Measurements from ENCODE around the gene DTD1. TPM values are rescaled to one million over a fixed set of nuclear protein-coding genes. Genes with fewer than 3 reads are reported as not detected.

Gene DTD1
- total RNA-seq, 2 experiments from 2014 or later, result 31.9 to 33.5 TPM

- Mint-ChIP-seq H3K4me3 (peak overlapping the region; percentile 86), H3K36me3 (no peaks in the 10 kb centered on the region), H3K27me3 (peaks cover 16% of the 10 kb centered on the region), H3K9me3 (ENCODE audit: low read depth) (peaks cover 2% of the 10 kb centered on the region), H3K4me1 (peaks cover 12% of the 10 kb centered on the region), H3K27ac (peak overlapping the region; percentile 94)
- DNase-seq, result peak; percentile 92
- CTCF ChIA-PET, result interaction anchor here (1.2 to 1.7 kb wide), 2 partner anchors 162 to 203 kb away, joined by 3 to 6 read pairs; no protein-coding TSS in a partner anchor
- peak; percentile 97 for ATAC-seq
Measured at GRCh38 chr20:18793625-18794427, 206.0 kb downstream of the DTD1 start.

- peaks cover 2% of the 10 kb centered on the region for H3K9me3 Mint-ChIP-seq (ENCODE audit: low read depth)
- no peaks in the 10 kb centered on the region for H3K36me3 Mint-ChIP-seq
- CTCF ChIA-PET, result interaction anchor here (1.2 to 1.7 kb wide), 2 partner anchors 162 to 204 kb away, joined by 3 to 6 read pairs; no protein-coding TSS in a partner anchor
- peaks cover 12% of the 10 kb centered on the region for H3K4me1 Mint-ChIP-seq
- H3K27me3 Mint-ChIP-seq, result peaks cover 19% of the 10 kb centered on the region
- peak overlapping the region; percentile 86 for H3K4me3 Mint-ChIP-seq
- ATAC-seq, result no peak
- peak overlapping the region; percentile 94 for H3K27ac Mint-ChIP-seq
- DNase-seq, result no peak
Measured at GRCh38 chr20:18794428-18794787, 206.6 kb downstream of the DTD1 start.

GRCh38 chr20:18795366-18795765 lies 207.5 kb downstream of the DTD1 start:
- no peaks in the 10 kb centered on the region for H3K36me3 Mint-ChIP-seq
- no peak overlapping the region for H3K4me3 Mint-ChIP-seq
- peaks cover 2% of the 10 kb centered on the region for H3K9me3 Mint-ChIP-seq (ENCODE audit: low read depth)
- no peak overlapping the region for H3K27ac Mint-ChIP-seq
- CTCF ChIA-PET, result no interaction called here
- peaks cover 15% of the 10 kb centered on the region for H3K27me3 Mint-ChIP-seq
- ATAC-seq (no peak), DNase-seq (peak; percentile 25)
- H3K4me1 Mint-ChIP-seq, result peaks cover 12% of the 10 kb centered on the region

- peaks cover 12% of the 10 kb centered on the region for H3K4me1 Mint-ChIP-seq
- no peak overlapping the region for H3K4me3 Mint-ChIP-seq
- DNase-seq (no peak), ATAC-seq (no peak)
- CTCF ChIA-PET, result no interaction called here
- H3K27me3 Mint-ChIP-seq, result peaks cover 9% of the 10 kb centered on the region
- H3K27ac Mint-ChIP-seq, result no peak overlapping the region
- no peaks in the 10 kb centered on the region for H3K36me3 Mint-ChIP-seq
- peaks cover 2% of the 10 kb centered on the region for H3K9me3 Mint-ChIP-seq (ENCODE audit: low read depth)
Measured at GRCh38 chr20:18796282-18796833, 208.5 kb downstream of the DTD1 start.

GRCh38 chr20:18801516-18801915 lies 213.7 kb downstream of the DTD1 start:
- no peaks in the 10 kb centered on the region for H3K4me1 Mint-ChIP-seq
- H3K27me3 Mint-ChIP-seq, result peaks cover 4% of the 10 kb centered on the region
- no peaks in the 10 kb centered on the region for H3K36me3 Mint-ChIP-seq
- CTCF ChIA-PET, result interaction anchor here (0.6 kb wide), 1 partner anchor 216 kb away, joined by 4 read pairs; no protein-coding TSS in a partner anchor
- H3K27ac Mint-ChIP-seq, result no peak overlapping the region
- no peak for ATAC-seq
- no peak overlapping the region for H3K4me3 Mint-ChIP-seq
- DNase-seq, result no peak
- H3K9me3 Mint-ChIP-seq (ENCODE audit: low read depth), result no peaks in the 10 kb centered on the region

GRCh38 chr20:18802012-18802634 lies 214.3 kb downstream of the DTD1 start:
- Mint-ChIP-seq H3K9me3 (ENCODE audit: low read depth) (no peaks in the 10 kb centered on the region), H3K36me3 (no peaks in the 10 kb centered on the region), H3K4me3 (no peak overlapping the region), H3K4me1 (no peaks in the 10 kb centered on the region), H3K27ac (no peak overlapping the region), H3K27me3 (peaks cover 4% of the 10 kb centered on the region)
- CTCF ChIA-PET, result interaction anchor here (0.6 kb wide), 1 partner anchor 216 kb away, joined by 4 read pairs; no protein-coding TSS in a partner anchor
- ATAC-seq, result no peak
- no peak for DNase-seq

- no peaks in the 10 kb centered on the region for H3K9me3 Mint-ChIP-seq (ENCODE audit: low read depth)
- no peak for DNase-seq
- H3K4me3 Mint-ChIP-seq, result no peak overlapping the region
- CTCF ChIA-PET, result no interaction called here
- no peaks in the 10 kb centered on the region for H3K27me3 Mint-ChIP-seq
- H3K27ac Mint-ChIP-seq, result no peak overlapping the region
- H3K4me1 Mint-ChIP-seq, result no peaks in the 10 kb centered on the region
- no peak for ATAC-seq
- H3K36me3 Mint-ChIP-seq, result no peaks in the 10 kb centered on the region
Measured at GRCh38 chr20:18805881-18806280, 218.0 kb downstream of the DTD1 start.

- Mint-ChIP-seq H3K9me3 (ENCODE audit: low read depth) (no peaks in the 10 kb centered on the region), H3K36me3 (no peaks in the 10 kb centered on the region), H3K4me3 (no peak overlapping the region), H3K27me3 (no peaks in the 10 kb centered on the region), H3K4me1 (no peaks in the 10 kb centered on the region), H3K27ac (no peak overlapping the region)
- DNase-seq (no peak), ATAC-seq (no peak)
- CTCF ChIA-PET, result no interaction called here
Measured at GRCh38 chr20:18808712-18809111, 220.9 kb downstream of the DTD1 start.

GRCh38 chr20:18811186-18811585 lies 223.3 kb downstream of the DTD1 start:
- no peaks in the 10 kb centered on the region for H3K9me3 Mint-ChIP-seq (ENCODE audit: low read depth)
- no peak for DNase-seq
- H3K36me3 Mint-ChIP-seq, result no peaks in the 10 kb centered on the region
- no peaks in the 10 kb centered on the region for H3K4me1 Mint-ChIP-seq
- no peak overlapping the region for H3K27ac Mint-ChIP-seq
- CTCF ChIA-PET, result no interaction called here
- no peak overlapping the region for H3K4me3 Mint-ChIP-seq
- no peak for ATAC-seq
- no peaks in the 10 kb centered on the region for H3K27me3 Mint-ChIP-seq

- CTCF ChIA-PET, result no interaction called here
- Mint-ChIP-seq H3K27ac (no peak overlapping the region), H3K27me3 (no peaks in the 10 kb centered on the region), H3K4me3 (no peak overlapping the region), H3K4me1 (no peaks in the 10 kb centered on the region), H3K9me3 (ENCODE audit: low read depth) (no peaks in the 10 kb centered on the region), H3K36me3 (no peaks in the 10 kb centered on the region)
- DNase-seq (no peak), ATAC-seq (no peak)
Measured at GRCh38 chr20:18811904-18812303, 224.1 kb downstream of the DTD1 start.

GRCh38 chr20:18813483-18813882 lies 225.6 kb downstream of the DTD1 start, which contains the start of gene SCP2D1:
SCP2D1 (plus strand) TSS chr20:18813783; CDS start chr20:18813816, 33 bp downstream.
- no peaks in the 10 kb centered on the region for H3K36me3 Mint-ChIP-seq
- no peak within 1 kb of the TSS for H3K27ac Mint-ChIP-seq
- no peaks in the 10 kb centered on the region for H3K27me3 Mint-ChIP-seq
- no peak within 1 kb of the TSS for H3K4me3 Mint-ChIP-seq
- no peak for ATAC-seq
- H3K9me3 Mint-ChIP-seq (ENCODE audit: low read depth), result no peaks in the 10 kb centered on the region
- DNase-seq, result no peak
- CTCF ChIA-PET, result interaction anchor here (1.3 kb wide), 1 partner anchor 181 kb away, joined by 3 read pairs; no protein-coding TSS in a partner anchor
- no peaks in the 10 kb centered on the region for H3K4me1 Mint-ChIP-seq

GRCh38 chr20:18815194-18815942 lies 227.5 kb downstream of the DTD1 start:
- Mint-ChIP-seq H3K9me3 (ENCODE audit: low read depth) (no peaks in the 10 kb centered on the region), H3K4me3 (no peak overlapping the region), H3K27ac (no peak overlapping the region), H3K4me1 (no peaks in the 10 kb centered on the region), H3K36me3 (no peaks in the 10 kb centered on the region), H3K27me3 (peaks cover 4% of the 10 kb centered on the region)
- DNase-seq (no peak), ATAC-seq (no peak)
- CTCF ChIA-PET, result no interaction called here

Measured in activated CD8-positive, alpha-beta memory T cell treated with anti-CD3 and anti-CD28 coated beads, Interleukin-2, amount 10 ng/mL, durations not matched to agents 7 days and 5 days (primary cell).